ENCODE results near the gene KCNQ1.

The KCNQ1 gene

GRCh38 chr11:2685566-2686359 lies 241.0 kb downstream of the KCNQ1 start:
- H3K4me1 ChIP-seq (ENCODE audit: control insufficient read depth, insufficient read depth, low read length, poor library complexity, severe bottlenecking) = peaks cover 12% of the 10 kb centered on the region
- H3K4me3 ChIP-seq (ENCODE audit: extremely low read depth, insufficient read depth, low read length, poor library complexity, severe bottlenecking) = no peak overlapping the region
- no peaks in the 10 kb centered on the region for H3K9me3 ChIP-seq (ENCODE audit: control insufficient read depth, low read length)
- 96% methylated on average over 12 to 13 of the region's 13 CpGs for WGBS, 2 experiments (ENCODE audit: insufficient coverage in 2 of 2)
- H3K36me3 ChIP-seq (ENCODE audit: control insufficient read depth, insufficient read depth, low read length) = peaks cover 19% of the 10 kb centered on the region
- no peak overlapping the region for H3K27ac ChIP-seq (ENCODE audit: low read depth, low read length, severe bottlenecking)

DNA sequence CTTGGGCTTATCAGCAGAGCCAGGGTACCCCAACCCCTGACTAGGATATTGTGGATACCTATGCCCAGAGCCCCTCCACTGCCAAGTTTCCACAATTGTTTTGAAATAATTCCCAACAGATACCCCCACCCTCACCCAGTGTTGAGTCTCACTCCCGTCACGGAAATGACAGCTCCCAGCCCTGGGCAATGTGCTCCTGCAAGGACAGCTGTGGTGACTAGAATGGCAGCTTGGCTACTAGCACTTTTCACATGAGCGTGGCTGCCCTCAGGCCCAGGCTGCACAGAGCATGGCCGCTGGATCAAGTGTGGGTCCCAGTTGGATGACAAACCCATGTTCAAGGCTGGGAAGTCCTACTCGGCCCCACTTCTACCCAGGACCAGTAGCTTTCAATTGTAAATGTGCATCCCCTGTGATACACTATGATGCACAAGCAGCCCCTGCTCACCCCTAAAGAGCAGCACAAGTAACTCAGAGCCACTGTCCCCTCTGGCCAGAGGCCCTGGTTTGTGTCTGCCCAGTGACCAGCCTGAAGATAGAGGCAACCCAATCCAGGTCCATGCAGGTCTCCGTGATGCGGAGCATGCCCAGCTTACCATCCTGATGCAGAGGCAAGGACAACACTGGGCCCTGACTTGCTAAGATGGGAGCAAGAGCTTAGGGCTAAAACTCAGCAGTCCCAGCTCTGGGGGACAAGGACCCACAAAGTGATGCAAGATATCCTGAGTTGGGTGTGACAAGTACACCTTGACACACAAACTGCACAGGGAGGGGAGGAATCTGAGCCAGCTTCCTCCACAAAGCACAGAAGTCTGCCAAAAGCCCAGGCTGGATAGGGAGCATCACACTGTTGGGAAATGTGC lies 241.8 kb downstream of the KCNQ1 start:
- 93 to 97% methylated on average over 7 of the region's 7 CpGs for WGBS, 2 experiments (ENCODE audit: insufficient coverage in 2 of 2)
- Histone ChIP-seq H3K9me3 (ENCODE audit: control insufficient read depth, low read length) (no peaks in the 10 kb centered on the region), H3K4me1 (ENCODE audit: control insufficient read depth, insufficient read depth, low read length, poor library complexity, severe bottlenecking) (peaks cover 17% of the 10 kb centered on the region), H3K4me3 (ENCODE audit: extremely low read depth, insufficient read depth, low read length, poor library complexity, severe bottlenecking) (no peak overlapping the region), H3K36me3 (ENCODE audit: control insufficient read depth, insufficient read depth, low read length) (peaks cover 19% of the 10 kb centered on the region), H3K27ac (ENCODE audit: low read depth, low read length, severe bottlenecking) (no peak overlapping the region)

- Histone ChIP-seq H3K9me3 (ENCODE audit: control insufficient read depth, low read length) (no peaks in the 10 kb centered on the region), H3K4me3 (ENCODE audit: extremely low read depth, insufficient read depth, low read length, poor library complexity, severe bottlenecking) (no peak overlapping the region), H3K27ac (ENCODE audit: low read depth, low read length, severe bottlenecking) (no peak overlapping the region), H3K36me3 (ENCODE audit: control insufficient read depth, insufficient read depth, low read length) (peaks cover 19% of the 10 kb centered on the region), H3K4me1 (ENCODE audit: control insufficient read depth, insufficient read depth, low read length, poor library complexity, severe bottlenecking) (peaks cover 17% of the 10 kb centered on the region)
- 83 to 100% methylated on average over 1 of the region's 1 CpG for WGBS, 2 experiments (ENCODE audit: insufficient coverage in 2 of 2)
Observed at GRCh38 chr11:2687223-2687530, 242.4 kb downstream of the KCNQ1 start.

GRCh38 chr11:2687782-2688191 lies 243.0 kb downstream of the KCNQ1 start:
- WGBS, 2 experiments (ENCODE audit: insufficient coverage in 2 of 2) = 39 to 55% methylated on average over 6 to 7 of the region's 7 CpGs
- H3K36me3 ChIP-seq (ENCODE audit: control insufficient read depth, insufficient read depth, low read length) = peaks cover 14% of the 10 kb centered on the region
- H3K4me1 ChIP-seq (ENCODE audit: control insufficient read depth, insufficient read depth, low read length, poor library complexity, severe bottlenecking) = peaks cover 21% of the 10 kb centered on the region
- no peak overlapping the region for H3K4me3 ChIP-seq (ENCODE audit: extremely low read depth, insufficient read depth, low read length, poor library complexity, severe bottlenecking)
- no peak overlapping the region for H3K27ac ChIP-seq (ENCODE audit: low read depth, low read length, severe bottlenecking)
- H3K9me3 ChIP-seq (ENCODE audit: control insufficient read depth, low read length) = no peaks in the 10 kb centered on the region

GRCh38 chr11:2688381-2689231 lies 243.8 kb downstream of the KCNQ1 start:
- H3K4me3 ChIP-seq (ENCODE audit: extremely low read depth, insufficient read depth, low read length, poor library complexity, severe bottlenecking) = no peak overlapping the region
- 87 to 96% methylated on average over 5 to 6 of the region's 6 CpGs for WGBS, 2 experiments (ENCODE audit: insufficient coverage in 2 of 2)
- peaks cover 29% of the 10 kb centered on the region for H3K4me1 ChIP-seq (ENCODE audit: control insufficient read depth, insufficient read depth, low read length, poor library complexity, severe bottlenecking)
- no peak overlapping the region for H3K27ac ChIP-seq (ENCODE audit: low read depth, low read length, severe bottlenecking)
- H3K36me3 ChIP-seq (ENCODE audit: control insufficient read depth, insufficient read depth, low read length) = peaks cover 14% of the 10 kb centered on the region
- no peaks in the 10 kb centered on the region for H3K9me3 ChIP-seq (ENCODE audit: control insufficient read depth, low read length)

- Histone ChIP-seq H3K27ac (ENCODE audit: low read depth, low read length, severe bottlenecking) (no peak overlapping the region), H3K36me3 (ENCODE audit: control insufficient read depth, insufficient read depth, low read length) (peaks cover 8% of the 10 kb centered on the region), H3K9me3 (ENCODE audit: control insufficient read depth, low read length) (no peaks in the 10 kb centered on the region), H3K4me3 (ENCODE audit: extremely low read depth, insufficient read depth, low read length, poor library complexity, severe bottlenecking) (no peak overlapping the region), H3K4me1 (ENCODE audit: control insufficient read depth, insufficient read depth, low read length, poor library complexity, severe bottlenecking) (peaks cover 40% of the 10 kb centered on the region)
- 92 to 97% methylated on average over 5 to 6 of the region's 8 CpGs for WGBS, 2 experiments (ENCODE audit: insufficient coverage in 2 of 2)
Observed at GRCh38 chr11:2689651-2690575, 245.1 kb downstream of the KCNQ1 start.

DNA sequence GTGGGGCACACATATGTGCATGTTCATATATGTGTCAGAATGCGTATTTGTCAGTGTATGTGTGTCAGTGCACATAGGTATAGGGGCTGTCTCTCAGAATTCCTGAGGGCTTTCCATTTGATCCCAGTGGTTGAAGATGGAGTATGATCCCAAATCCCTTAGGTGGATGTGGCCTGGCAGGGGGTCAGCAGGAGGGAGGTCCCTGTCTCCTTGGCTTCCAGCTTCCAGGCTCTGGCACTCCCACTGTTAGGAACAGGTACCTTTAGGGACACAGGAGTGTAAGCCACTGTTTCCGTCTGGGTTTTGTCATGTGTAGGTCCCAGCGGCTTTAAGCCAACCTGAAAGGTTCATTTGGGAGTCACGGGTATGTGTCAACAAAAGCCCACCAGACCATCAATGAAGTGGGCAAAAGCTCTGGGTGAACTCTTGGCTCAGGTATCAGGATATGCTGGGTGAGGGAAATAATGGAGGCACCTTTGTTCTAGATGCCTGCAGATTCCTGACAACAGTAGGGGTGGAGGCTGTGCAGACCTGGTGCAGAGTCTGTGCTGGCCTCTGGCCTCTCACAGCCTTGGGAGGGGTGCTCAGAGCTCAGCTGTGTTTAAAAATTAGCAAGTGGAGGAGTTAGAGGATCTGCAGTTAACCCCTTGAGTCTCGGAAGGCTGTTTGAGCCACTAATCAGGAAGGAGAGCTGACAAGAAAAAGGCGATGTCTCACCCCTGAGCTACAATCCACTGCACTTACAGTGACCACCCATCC lies 246.0 kb downstream of the KCNQ1 start:
- H3K4me3 ChIP-seq (ENCODE audit: extremely low read depth, insufficient read depth, low read length, poor library complexity, severe bottlenecking) = no peak overlapping the region
- H3K4me1 ChIP-seq (ENCODE audit: control insufficient read depth, insufficient read depth, low read length, poor library complexity, severe bottlenecking) = peaks cover 41% of the 10 kb centered on the region
- no peak overlapping the region for H3K27ac ChIP-seq (ENCODE audit: low read depth, low read length, severe bottlenecking)
- peaks cover 9% of the 10 kb centered on the region for H3K36me3 ChIP-seq (ENCODE audit: control insufficient read depth, insufficient read depth, low read length)
- H3K9me3 ChIP-seq (ENCODE audit: control insufficient read depth, low read length) = no peaks in the 10 kb centered on the region
- 82 to 84% methylated on average over 6 of the region's 6 CpGs for WGBS, 2 experiments (ENCODE audit: insufficient coverage in 2 of 2)

- no peaks in the 10 kb centered on the region for H3K9me3 ChIP-seq (ENCODE audit: control insufficient read depth, low read length)
- peaks cover 15% of the 10 kb centered on the region for H3K36me3 ChIP-seq (ENCODE audit: control insufficient read depth, insufficient read depth, low read length)
- H3K4me1 ChIP-seq (ENCODE audit: control insufficient read depth, insufficient read depth, low read length, poor library complexity, severe bottlenecking) = peaks cover 42% of the 10 kb centered on the region
- WGBS, 2 experiments (ENCODE audit: insufficient coverage in 2 of 2) = 65 to 78% methylated on average over 3 of the region's 3 CpGs
- H3K4me3 ChIP-seq (ENCODE audit: extremely low read depth, insufficient read depth, low read length, poor library complexity, severe bottlenecking) = no peak overlapping the region
- no peak overlapping the region for H3K27ac ChIP-seq (ENCODE audit: low read depth, low read length, severe bottlenecking)
Observed at GRCh38 chr11:2691355-2691761, 246.6 kb downstream of the KCNQ1 start.

- H3K4me3 ChIP-seq (ENCODE audit: extremely low read depth, insufficient read depth, low read length, poor library complexity, severe bottlenecking) = no peak overlapping the region
- 61 to 71% methylated on average over 3 of the region's 3 CpGs for WGBS, 2 experiments (ENCODE audit: insufficient coverage in 2 of 2)
- no peaks in the 10 kb centered on the region for H3K9me3 ChIP-seq (ENCODE audit: control insufficient read depth, low read length)
- H3K36me3 ChIP-seq (ENCODE audit: control insufficient read depth, insufficient read depth, low read length) = peaks cover 17% of the 10 kb centered on the region
- H3K4me1 ChIP-seq (ENCODE audit: control insufficient read depth, insufficient read depth, low read length, poor library complexity, severe bottlenecking) = peaks cover 44% of the 10 kb centered on the region
- no peak overlapping the region for H3K27ac ChIP-seq (ENCODE audit: low read depth, low read length, severe bottlenecking)
Observed at GRCh38 chr11:2691991-2692875, 247.4 kb downstream of the KCNQ1 start.

Data from mesodermal cell (in vitro differentiated cells).